ENCODE data around the gene NBEA. TPM values are rescaled to one million over a fixed set of nuclear protein-coding genes. Genes with fewer than 3 reads are reported as not detected.

NBEA gene
- total RNA-seq, 1 experiment from 2014 or later, result 4.1 TPM

- no TSS peak for BruUV-seq (replicated peaks)
- no peak overlapping the region for H3K4me3 ChIP-seq (replicated peaks in 1 of 2; ENCODE audit: low read depth in 1 of 2, low read length in 2 of 2)
- no peaks in the 10 kb centered on the region for H3K79me2 ChIP-seq (ENCODE audit: insufficient read depth, low read length)
- ATAC-seq, result no peak
- no peaks in the 10 kb centered on the region for H3K36me3 ChIP-seq (ENCODE audit: control insufficient read depth in 1 of 2, insufficient read depth in 2 of 2, low read length in 2 of 2)
- H3K27me3 ChIP-seq (ENCODE audit: insufficient read depth, low read length), result no peaks in the 10 kb centered on the region
- H2AFZ ChIP-seq (ENCODE audit: low read depth, low read length, poor library complexity, severe bottlenecking), result no peak overlapping the region
- intact Hi-C loops (cut with micrococcal nuclease), result no loop called here
- no peaks in the 10 kb centered on the region for H4K20me1 ChIP-seq (ENCODE audit: insufficient read depth)
- no peak for DNase-seq (ENCODE audit: low read depth, low spot score)
- ChIA-PET CTCF (no interaction called here), RAD21 (ENCODE audit: low non-redundant PET in 1 of 2, low total read pairs in 2 of 2, uncharacterized antibody in 2 of 2, unreplicated experiment in 2 of 2) (no interaction called here), POLR2A (no interaction called here)
- no peak overlapping the region for H3K9ac ChIP-seq (ENCODE audit: low read length)
- no peak for TF ChIP-seq RAD21 (IDR thresholded peaks at IDR 0.05; ENCODE audit: low read depth)
- TF ChIP-seq ELF1 (IDR thresholded peaks at IDR 0.05; ENCODE audit: borderline replicate concordance, low read depth), result no peak
- no peak for TF ChIP-seq SRF (IDR thresholded peaks at IDR 0.05; ENCODE audit: low read depth)
- TF ChIP-seq JUND (IDR thresholded peaks at IDR 0.05), result no peak
- TF ChIP-seq FOSL1 (IDR thresholded peaks at IDR 0.05; ENCODE audit: low read depth), result no peak
- no peak for TF ChIP-seq CTCF (IDR thresholded peaks at IDR 0.05 in 2 of 3, conservative IDR thresholded peaks at IDR 0.05 in 1 of 3; ENCODE audit: borderline replicate concordance in 1 of 3, insufficient read depth in 1 of 3, low read depth in 2 of 3, low read length in 2 of 3)
- no peak for TF ChIP-seq POLR2A (IDR thresholded peaks at IDR 0.05; ENCODE audit: borderline replicate concordance, extremely low read depth, insufficient read depth, insufficient read length)
- no peak for TF ChIP-seq EZH2phosphoT487 (IDR thresholded peaks at IDR 0.05; ENCODE audit: borderline replicate concordance)
- TF ChIP-seq POLR2AphosphoS5 (IDR thresholded peaks at IDR 0.05; ENCODE audit: low read depth, low read length), result no peak
- no peak for TF ChIP-seq CEBPB (IDR thresholded peaks at IDR 0.05; ENCODE audit: low read depth)
- H3K9me2 ChIP-seq (ENCODE audit: insufficient read depth), result no peaks in the 10 kb centered on the region
- H3K4me2 ChIP-seq (ENCODE audit: low read length), result no peak overlapping the region
- no peaks in the 10 kb centered on the region for H3K4me1 ChIP-seq (ENCODE audit: control insufficient read depth in 1 of 2, insufficient read depth in 2 of 2, low read length in 2 of 2)
- no peak overlapping the region for H3K27ac ChIP-seq (ENCODE audit: low read depth, low read length)
- H3K9me3 ChIP-seq (ENCODE audit: control insufficient read depth in 1 of 2, insufficient read depth in 1 of 2, low read depth in 1 of 2, low read length in 2 of 2), result no peaks in the 10 kb centered on the region
Observed at GRCh38 chr13:35664747-35665146, 722.7 kb downstream of the NBEA start.

GRCh38 chr13:35669321-35669720 lies 727.3 kb downstream of the NBEA start:
- no TSS peak for BruUV-seq (replicated peaks)
- CTCF ChIA-PET, result no interaction called here
- TF ChIP-seq EZH2 (IDR thresholded peaks at IDR 0.05) (no peak), CTCF (IDR thresholded peaks at IDR 0.05 in 2 of 3, conservative IDR thresholded peaks at IDR 0.05 in 1 of 3; ENCODE audit: borderline replicate concordance in 1 of 3, insufficient read depth in 1 of 3, low read depth in 2 of 3, low read length in 2 of 3) (no peak), ELF1 (IDR thresholded peaks at IDR 0.05; ENCODE audit: borderline replicate concordance, low read depth) (no peak), SIN3A (IDR thresholded peaks at IDR 0.05; ENCODE audit: low read depth) (no peak), CEBPB (IDR thresholded peaks at IDR 0.05; ENCODE audit: low read depth) (no peak), REST (IDR thresholded peaks at IDR 0.05; ENCODE audit: low read depth) (no peak)

More at GRCh38 chr13:35669321-35669720, 727.3 kb downstream of the NBEA start:
- Histone ChIP-seq H3K4me3 (replicated peaks in 1 of 2; ENCODE audit: low read depth in 1 of 2, low read length in 2 of 2) (no peak overlapping the region), H2AFZ (ENCODE audit: low read depth, low read length, poor library complexity, severe bottlenecking) (no peak overlapping the region), H3K27me3 (ENCODE audit: insufficient read depth, low read length) (no peaks in the 10 kb centered on the region), H3K36me3 (ENCODE audit: control insufficient read depth in 1 of 2, insufficient read depth in 2 of 2, low read length in 2 of 2) (no peaks in the 10 kb centered on the region), H3K4me1 (ENCODE audit: control insufficient read depth in 1 of 2, insufficient read depth in 2 of 2, low read length in 2 of 2) (no peaks in the 10 kb centered on the region), H4K20me1 (ENCODE audit: insufficient read depth) (no peaks in the 10 kb centered on the region), H3K9me3 (ENCODE audit: control insufficient read depth in 1 of 2, insufficient read depth in 1 of 2, low read depth in 1 of 2, low read length in 2 of 2) (no peaks in the 10 kb centered on the region), H3K9ac (ENCODE audit: low read length) (no peak overlapping the region), H3K27ac (ENCODE audit: low read depth, low read length) (no peak overlapping the region), H3K4me2 (ENCODE audit: low read length) (no peak overlapping the region), H3K79me2 (ENCODE audit: insufficient read depth, low read length) (no peaks in the 10 kb centered on the region), H3K9me2 (ENCODE audit: insufficient read depth) (no peaks in the 10 kb centered on the region)
- ChIA-PET RAD21 (ENCODE audit: low non-redundant PET in 1 of 2, low total read pairs in 2 of 2, uncharacterized antibody in 2 of 2, unreplicated experiment in 2 of 2) (no interaction called here), POLR2A (no interaction called here)
- intact Hi-C loops (cut with micrococcal nuclease), result no loop called here
- DNase-seq (ENCODE audit: low read depth, low spot score) (no peak), ATAC-seq (no peak)
